ENCODE measurements around the gene CFAP90.
A peak's percentile ranks its signal among the peaks of the same experiment; 100 is the strongest.

Gene CFAP90

DNA sequence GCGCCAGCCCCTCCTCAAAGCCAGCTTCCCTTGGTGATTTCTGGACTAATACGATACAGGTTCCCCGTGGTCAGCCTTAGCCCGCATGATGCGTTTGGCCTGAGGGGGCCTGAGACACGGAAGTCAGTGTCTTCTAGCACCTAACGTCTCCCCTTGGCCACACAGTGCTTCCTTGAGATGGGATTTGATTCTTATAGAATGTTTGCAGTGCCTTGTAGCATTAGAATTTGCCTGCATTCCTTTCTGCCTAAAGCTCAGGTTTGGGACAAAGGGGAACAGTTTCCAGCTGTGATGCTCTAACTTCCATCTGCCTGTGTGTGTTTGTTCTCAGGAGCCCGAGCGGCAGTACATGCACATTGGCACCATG is 34.4 kb downstream of the CFAP90 start:
- no peak overlapping the region for H3K4me3 ChIP-seq (ENCODE audit: low read depth, low read length)
- TF ChIP-seq CTCF (IDR thresholded peaks at IDR 0.05; ENCODE audit: control insufficient read depth, extremely low read depth, insufficient read depth): no peak
- DNase-seq (ENCODE audit: low read depth): no peak

DNA sequence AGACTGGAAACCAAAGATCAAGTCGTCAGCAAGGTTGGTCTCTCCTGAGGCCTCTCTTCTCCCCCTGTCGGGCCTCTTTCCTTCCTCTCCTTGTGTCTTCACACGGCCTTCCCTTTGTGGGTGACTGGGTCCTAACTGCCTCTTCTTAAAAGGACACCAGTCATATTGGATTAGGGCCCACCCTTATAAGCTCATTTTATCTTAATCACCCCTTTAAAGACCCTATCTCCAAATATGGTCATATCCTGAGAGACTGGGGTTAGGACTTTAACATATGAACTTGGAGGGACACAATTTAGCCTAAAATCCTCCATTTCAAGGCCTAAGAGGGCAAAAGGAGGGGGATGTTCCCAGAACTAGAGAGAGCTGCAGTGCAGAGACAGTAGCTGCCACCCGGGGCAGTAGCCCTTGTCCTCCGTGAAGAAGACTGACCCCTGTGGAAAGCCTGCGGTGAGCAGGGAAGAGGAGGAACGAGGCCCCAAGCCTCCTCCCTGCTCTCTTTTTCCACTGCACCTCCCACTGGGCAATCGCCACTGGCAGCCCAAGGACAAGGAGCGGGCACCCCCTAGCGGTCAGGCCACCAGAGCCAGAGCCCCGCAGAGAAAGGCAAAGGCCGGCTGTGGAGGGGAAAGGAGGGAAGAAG is 34.9 kb downstream of the CFAP90 start:
- peak; percentile 26 for DNase-seq (ENCODE audit: low read depth)
- peak; percentile 98 for TF ChIP-seq CTCF (IDR thresholded peaks at IDR 0.05; ENCODE audit: control insufficient read depth, extremely low read depth, insufficient read depth)
- no peak overlapping the region for H3K4me3 ChIP-seq (ENCODE audit: low read depth, low read length)

GRCh38 chr5:7814816-7815215 is 36.1 kb downstream of the CFAP90 start:
- no peak for TF ChIP-seq CTCF (IDR thresholded peaks at IDR 0.05; ENCODE audit: control insufficient read depth, extremely low read depth, insufficient read depth)
- no peak for DNase-seq (ENCODE audit: low read depth)
- H3K4me3 ChIP-seq (ENCODE audit: low read depth, low read length): no peak overlapping the region

GRCh38 chr5:7813576-7813975 is 37.4 kb downstream of the CFAP90 start:
- no peak for TF ChIP-seq CTCF (IDR thresholded peaks at IDR 0.05; ENCODE audit: control insufficient read depth, extremely low read depth, insufficient read depth)
- no peak for DNase-seq (ENCODE audit: low read depth)
- no peak overlapping the region for H3K4me3 ChIP-seq (ENCODE audit: low read depth, low read length)

DNA sequence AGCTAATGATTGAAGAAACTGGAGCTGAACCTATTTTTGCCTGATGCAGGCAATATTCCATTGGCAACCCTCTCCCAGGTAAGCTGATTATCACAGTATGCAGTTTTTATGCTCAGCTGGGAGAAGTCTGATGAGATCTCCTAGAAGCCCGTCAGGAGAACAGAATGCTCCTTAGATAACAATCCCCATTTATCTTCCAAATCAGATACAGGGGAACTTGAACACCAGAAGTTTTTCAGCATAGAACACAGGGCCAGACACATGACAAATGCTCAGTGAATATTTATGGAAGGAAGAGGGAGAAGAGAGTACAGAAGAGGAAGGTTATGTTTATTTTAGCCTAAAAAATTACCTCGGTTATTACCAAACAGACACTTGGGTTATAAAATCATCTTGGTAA is 37.9 kb downstream of the CFAP90 start:
- H3K4me3 ChIP-seq (ENCODE audit: low read depth, low read length): no peak overlapping the region
- no peak for TF ChIP-seq CTCF (IDR thresholded peaks at IDR 0.05; ENCODE audit: control insufficient read depth, extremely low read depth, insufficient read depth)
- DNase-seq (ENCODE audit: low read depth): no peak

- no peak overlapping the region for H3K4me3 ChIP-seq (ENCODE audit: low read depth, low read length)
- no peak for DNase-seq (ENCODE audit: low read depth)
- no peak for TF ChIP-seq CTCF (IDR thresholded peaks at IDR 0.05; ENCODE audit: control insufficient read depth, extremely low read depth, insufficient read depth)
Measured at GRCh38 chr5:7811715-7812114, 39.2 kb downstream of the CFAP90 start.

- H3K4me3 ChIP-seq (ENCODE audit: low read depth, low read length): no peak overlapping the region
- no peak for DNase-seq (ENCODE audit: low read depth)
- TF ChIP-seq CTCF (IDR thresholded peaks at IDR 0.05; ENCODE audit: control insufficient read depth, extremely low read depth, insufficient read depth): no peak
Measured at GRCh38 chr5:7808998-7809397, 41.9 kb downstream of the CFAP90 start.
